ENCODE results near the gene BMPR1A. TPM values are rescaled to one million over a fixed set of nuclear protein-coding genes. Genes with fewer than 3 reads are reported as not detected.

BMPR1A gene
- total and polyA plus RNA-seq, 9 of the 15 experiments (the other 6 are each of a cell fraction or from before 2014, with no cell fraction given) = 1.6 to 17.5 (median 9.1) TPM

DNA sequence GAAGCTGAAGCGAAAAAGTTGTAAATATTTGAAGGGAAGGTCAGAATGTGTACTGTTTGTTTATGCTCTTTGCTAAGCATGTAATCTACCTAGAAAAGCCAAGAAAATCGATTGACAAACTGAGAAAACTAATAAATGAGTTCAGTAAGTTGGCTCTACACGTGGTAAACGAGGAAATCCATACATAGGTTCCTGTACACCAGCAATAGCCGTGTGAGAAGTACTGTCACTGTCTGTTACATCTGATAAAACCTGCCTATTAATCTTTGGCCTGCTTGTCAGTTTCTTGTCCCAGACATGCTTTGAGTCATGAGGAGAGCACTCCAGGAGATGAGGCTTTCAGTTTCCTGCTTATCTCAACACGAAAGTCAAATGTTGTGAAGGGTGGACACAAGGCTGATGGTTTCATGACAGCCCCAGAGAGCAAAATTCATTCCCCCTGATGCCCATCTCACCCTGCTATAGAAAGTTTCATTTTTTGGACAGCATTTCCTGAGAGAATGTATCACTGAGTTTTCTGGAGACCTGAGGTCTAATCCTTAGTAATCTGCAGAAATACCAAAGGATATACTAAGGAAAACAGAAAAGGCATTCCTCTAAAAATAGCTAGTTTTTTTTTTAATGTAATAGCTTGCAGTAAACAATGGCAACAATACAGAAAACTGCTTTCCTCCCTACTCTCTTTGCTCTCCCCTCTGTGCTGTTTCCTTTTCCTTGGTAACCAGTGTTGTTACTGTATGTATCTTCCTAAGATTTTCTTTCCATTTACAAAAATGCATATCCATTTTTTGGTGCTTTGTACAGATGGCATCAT lies 18.8 kb downstream of the BMPR1A start (continued):
- TF ChIP-seq, protein P1, sequence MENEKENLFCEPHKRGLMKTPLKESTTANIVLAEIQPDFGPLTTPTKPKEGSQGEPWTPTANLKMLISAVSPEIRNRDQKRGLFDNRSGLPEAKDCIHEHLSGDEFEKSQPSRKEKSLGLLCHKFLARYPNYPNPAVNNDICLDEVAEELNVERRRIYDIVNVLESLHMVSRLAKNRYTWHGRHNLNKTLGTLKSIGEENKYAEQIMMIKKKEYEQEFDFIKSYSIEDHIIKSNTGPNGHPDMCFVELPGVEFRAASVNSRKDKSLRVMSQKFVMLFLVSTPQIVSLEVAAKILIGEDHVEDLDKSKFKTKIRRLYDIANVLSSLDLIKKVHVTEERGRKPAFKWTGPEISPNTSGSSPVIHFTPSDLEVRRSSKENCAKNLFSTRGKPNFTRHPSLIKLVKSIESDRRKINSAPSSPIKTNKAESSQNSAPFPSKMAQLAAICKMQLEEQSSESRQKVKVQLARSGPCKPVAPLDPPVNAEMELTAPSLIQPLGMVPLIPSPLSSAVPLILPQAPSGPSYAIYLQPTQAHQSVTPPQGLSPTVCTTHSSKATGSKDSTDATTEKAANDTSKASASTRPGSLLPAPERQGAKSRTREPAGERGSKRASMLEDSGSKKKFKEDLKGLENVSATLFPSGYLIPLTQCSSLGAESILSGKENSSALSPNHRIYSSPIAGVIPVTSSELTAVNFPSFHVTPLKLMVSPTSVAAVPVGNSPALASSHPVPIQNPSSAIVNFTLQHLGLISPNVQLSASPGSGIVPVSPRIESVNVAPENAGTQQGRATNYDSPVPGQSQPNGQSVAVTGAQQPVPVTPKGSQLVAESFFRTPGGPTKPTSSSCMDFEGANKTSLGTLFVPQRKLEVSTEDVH (IDR thresholded peaks at IDR 0.05; ENCODE audit: low read depth, partially characterized antibody) = no peak
- TF ChIP-seq, protein P2, sequence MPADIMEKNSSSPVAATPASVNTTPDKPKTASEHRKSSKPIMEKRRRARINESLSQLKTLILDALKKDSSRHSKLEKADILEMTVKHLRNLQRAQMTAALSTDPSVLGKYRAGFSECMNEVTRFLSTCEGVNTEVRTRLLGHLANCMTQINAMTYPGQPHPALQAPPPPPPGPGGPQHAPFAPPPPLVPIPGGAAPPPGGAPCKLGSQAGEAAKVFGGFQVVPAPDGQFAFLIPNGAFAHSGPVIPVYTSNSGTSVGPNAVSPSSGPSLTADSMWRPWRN (IDR thresholded peaks at IDR 0.05; ENCODE audit: low read depth) = no peak
- TF ChIP-seq SMARCC2 (IDR thresholded peaks at IDR 0.05; ENCODE audit: low read depth) (peak; percentile 74; the same call in 1 of the 2 replicates), FOSL1 (tag; conservative IDR thresholded peaks at IDR 0.05) (peak; percentile 78), KAT7 (CRISPR knock-in tag; IDR thresholded peaks at IDR 0.05; ENCODE audit: borderline replicate concordance) (no peak), GTF2A2 (tag; IDR thresholded peaks at IDR 0.05) (no peak)
- TF ChIP-seq, protein P3, sequence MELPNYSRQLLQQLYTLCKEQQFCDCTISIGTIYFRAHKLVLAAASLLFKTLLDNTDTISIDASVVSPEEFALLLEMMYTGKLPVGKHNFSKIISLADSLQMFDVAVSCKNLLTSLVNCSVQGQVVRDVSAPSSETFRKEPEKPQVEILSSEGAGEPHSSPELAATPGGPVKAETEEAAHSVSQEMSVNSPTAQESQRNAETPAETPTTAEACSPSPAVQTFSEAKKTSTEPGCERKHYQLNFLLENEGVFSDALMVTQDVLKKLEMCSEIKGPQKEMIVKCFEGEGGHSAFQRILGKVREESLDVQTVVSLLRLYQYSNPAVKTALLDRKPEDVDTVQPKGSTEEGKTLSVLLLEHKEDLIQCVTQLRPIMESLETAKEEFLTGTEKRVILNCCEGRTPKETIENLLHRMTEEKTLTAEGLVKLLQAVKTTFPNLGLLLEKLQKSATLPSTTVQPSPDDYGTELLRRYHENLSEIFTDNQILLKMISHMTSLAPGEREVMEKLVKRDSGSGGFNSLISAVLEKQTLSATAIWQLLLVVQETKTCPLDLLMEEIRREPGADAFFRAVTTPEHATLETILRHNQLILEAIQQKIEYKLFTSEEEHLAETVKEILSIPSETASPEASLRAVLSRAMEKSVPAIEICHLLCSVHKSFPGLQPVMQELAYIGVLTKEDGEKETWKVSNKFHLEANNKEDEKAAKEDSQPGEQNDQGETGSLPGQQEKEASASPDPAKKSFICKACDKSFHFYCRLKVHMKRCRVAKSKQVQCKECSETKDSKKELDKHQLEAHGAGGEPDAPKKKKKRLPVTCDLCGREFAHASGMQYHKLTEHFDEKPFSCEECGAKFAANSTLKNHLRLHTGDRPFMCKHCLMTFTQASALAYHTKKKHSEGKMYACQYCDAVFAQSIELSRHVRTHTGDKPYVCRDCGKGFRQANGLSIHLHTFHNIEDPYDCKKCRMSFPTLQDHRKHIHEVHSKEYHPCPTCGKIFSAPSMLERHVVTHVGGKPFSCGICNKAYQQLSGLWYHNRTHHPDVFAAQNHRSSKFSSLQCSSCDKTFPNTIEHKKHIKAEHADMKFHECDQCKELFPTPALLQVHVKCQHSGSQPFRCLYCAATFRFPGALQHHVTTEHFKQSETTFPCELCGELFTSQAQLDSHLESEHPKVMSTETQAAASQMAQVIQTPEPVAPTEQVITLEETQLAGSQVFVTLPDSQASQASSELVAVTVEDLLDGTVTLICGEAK (IDR thresholded peaks at IDR 0.05) = no peak
- TF ChIP-seq, protein P3 (CRISPR knock-in tag; IDR thresholded peaks at IDR 0.05) = no peak
- TF ChIP-seq, protein P4, sequence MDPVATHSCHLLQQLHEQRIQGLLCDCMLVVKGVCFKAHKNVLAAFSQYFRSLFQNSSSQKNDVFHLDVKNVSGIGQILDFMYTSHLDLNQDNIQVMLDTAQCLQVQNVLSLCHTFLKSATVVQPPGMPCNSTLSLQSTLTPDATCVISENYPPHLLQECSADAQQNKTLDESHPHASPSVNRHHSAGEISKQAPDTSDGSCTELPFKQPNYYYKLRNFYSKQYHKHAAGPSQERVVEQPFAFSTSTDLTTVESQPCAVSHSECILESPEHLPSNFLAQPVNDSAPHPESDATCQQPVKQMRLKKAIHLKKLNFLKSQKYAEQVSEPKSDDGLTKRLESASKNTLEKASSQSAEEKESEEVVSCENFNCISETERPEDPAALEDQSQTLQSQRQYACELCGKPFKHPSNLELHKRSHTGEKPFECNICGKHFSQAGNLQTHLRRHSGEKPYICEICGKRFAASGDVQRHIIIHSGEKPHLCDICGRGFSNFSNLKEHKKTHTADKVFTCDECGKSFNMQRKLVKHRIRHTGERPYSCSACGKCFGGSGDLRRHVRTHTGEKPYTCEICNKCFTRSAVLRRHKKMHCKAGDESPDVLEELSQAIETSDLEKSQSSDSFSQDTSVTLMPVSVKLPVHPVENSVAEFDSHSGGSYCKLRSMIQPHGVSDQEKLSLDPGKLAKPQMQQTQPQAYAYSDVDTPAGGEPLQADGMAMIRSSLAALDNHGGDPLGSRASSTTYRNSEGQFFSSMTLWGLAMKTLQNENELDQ (CRISPR knock-in tag; IDR thresholded peaks at IDR 0.05; ENCODE audit: borderline replicate concordance) = no peak

All from K562 (cell line).